ENCODE measurements around the gene POU2AF2. TPM values are rescaled to one million over a fixed set of nuclear protein-coding genes. Genes with fewer than 3 reads are reported as not detected.

The POU2AF2 gene, protein sequence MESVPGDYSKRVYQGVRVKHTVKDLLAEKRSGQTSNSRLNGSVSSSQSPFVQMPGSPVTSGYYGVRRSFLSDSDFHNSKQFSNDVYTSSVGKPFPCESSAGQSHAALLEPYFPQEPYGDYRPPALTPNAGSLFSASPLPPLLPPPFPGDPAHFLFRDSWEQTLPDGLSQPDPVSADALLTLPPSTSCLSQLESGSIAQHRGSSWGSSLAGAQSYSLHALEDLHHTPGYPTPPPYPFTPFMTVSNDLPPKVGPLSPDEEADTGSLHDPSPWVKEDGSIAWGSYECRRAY
- not detected in 5 replicates for total RNA-seq (2022; extraction: Qiagen RNA extraction; ENCODE audit: low read depth)

DNA sequence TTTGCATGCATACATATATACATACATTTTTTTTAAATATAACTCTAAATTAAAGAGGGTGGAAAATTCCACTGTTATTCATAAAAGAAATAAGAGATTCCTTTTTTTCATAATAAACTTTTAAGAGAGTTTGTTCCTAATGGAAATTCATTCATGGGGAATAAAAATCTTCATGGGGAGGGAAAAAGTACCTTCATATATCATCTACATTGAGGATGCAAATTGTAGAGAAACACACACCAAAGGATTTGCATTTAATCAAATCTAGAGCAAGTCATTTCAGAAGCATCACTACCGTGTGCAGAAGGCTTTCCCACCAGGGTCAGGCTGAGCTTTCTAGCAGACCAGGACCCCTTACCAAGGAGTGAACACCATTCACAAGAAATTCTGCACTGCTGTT lies at the start of gene POU2AF2:
Gene POU2AF2, plus strand, starts transcription at position 301 of the 400 bp plus-strand sequence. CDS start 129 bp downstream, outside the sequence.

DNA sequence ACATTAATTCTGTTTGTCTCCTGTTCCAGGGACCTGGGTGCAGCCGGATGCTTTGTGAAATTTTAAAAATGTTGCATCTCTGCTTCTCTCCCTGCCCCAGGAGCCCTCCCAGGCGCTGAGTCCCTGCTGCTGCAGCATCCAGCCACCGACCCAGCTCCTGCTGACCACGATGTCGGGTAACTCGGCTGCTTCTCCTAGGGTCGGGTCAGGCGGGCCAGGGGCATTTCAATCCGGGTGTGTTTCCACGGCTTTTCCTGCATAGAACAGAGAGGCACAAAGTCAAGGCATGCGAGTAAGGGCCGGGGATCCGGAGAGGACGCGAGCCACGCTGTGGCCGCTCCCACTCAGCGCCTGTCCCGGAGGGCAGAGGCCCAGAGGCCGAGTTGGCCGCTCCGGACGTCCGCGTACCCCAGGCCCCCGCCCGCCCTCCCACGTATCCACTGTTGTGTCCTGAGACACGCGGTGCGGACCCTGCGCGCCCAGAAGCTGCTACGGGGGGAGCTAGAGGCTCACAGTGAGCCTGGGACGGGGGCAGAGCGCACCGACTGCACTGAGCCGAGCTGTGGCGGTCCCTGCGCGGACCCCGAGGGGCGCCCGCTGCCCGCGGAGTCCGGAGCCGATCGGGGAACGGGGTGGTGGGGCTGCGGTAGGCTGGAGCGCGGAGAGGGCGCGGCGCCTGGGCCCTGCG lies 53.0 kb downstream of the POU2AF2 start, which contains the start of gene POU2AF3:
Gene POU2AF3, plus strand, starts transcription at position 134 of the 688 bp plus-strand sequence. Its CDS starts 36 bp downstream, at position 170.

Other genes with a start within 250 kb of the POU2AF2 start
- gene POU2AF3, start 52.8 kb downstream of the POU2AF2 start, total RNA-seq (2022; extraction: Qiagen RNA extraction; ENCODE audit: low read depth), result 0.43 to 1.1 TPM (median 0.94 TPM) in 5 replicates
- not detected in 5 replicates for gene POU2AF1, start 133.6 kb downstream of the POU2AF2 start, total RNA-seq (2022; extraction: Qiagen RNA extraction; ENCODE audit: low read depth)

Measured in A549 treated with DMSO at 1 μM for 4 hours (cell line).